NK-92 (cell line): Measurements from ENCODE around the gene NOL4L.

ENCODE experiments used
- DNase-seq: peaks from one replicate; lab custom pipeline; 2025; ENCODE audit not compliant: unreplicated experiment; lab: John Stamatoyannopoulos, UW

NOL4L gene

DNA sequence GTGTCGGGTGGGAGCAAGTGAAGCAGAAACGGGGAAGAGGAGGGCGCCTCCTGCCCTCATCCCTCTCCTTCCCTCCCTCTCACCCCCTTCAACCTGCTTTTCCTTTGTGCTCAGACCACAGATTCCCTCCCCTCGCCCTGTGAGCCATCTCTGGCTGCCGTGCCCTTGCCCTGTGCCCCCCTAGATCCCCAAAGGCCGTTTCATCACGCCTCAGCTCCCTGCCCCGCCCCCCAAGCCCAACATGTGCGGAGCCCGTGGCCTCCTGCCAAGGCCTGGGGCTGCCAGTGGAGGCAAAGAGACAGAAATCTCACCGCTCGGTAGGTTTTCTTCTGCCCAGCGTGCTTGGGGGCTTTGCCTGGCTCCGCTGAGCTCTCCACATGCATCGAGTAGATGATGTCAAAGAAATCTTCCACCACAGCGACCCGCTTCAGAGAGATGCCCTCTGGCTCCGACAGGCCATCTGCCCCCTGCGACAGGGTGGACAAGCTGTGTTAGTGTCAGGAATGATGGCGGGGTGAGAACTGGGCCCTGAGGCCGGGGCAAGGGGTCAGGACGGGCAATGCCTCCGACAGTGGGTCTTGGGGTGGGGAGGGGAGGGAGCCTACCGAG lies 57.6 kb downstream of the NOL4L start:
- DNase-seq, result no peak

DNA sequence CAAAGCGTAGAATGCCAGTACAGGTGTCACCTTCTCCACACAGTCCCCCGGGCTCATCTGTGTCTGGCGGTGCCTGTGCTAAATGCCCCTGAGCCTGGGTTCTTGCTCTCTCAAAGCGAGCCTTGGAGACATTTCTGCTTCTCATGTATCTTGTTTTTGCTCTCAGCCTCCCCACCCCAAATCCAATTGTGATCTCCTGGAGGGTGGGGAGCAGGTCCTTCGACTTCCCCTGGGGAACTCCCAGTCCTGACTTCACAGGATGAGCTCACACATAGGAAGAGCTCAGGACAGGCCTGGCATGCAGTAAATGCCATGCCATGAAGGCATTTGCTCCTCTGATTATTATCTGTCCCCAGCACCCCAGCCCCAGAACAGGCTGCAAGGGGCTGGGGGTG lies 58.1 kb downstream of the NOL4L start:
- no peak for DNase-seq

DNA sequence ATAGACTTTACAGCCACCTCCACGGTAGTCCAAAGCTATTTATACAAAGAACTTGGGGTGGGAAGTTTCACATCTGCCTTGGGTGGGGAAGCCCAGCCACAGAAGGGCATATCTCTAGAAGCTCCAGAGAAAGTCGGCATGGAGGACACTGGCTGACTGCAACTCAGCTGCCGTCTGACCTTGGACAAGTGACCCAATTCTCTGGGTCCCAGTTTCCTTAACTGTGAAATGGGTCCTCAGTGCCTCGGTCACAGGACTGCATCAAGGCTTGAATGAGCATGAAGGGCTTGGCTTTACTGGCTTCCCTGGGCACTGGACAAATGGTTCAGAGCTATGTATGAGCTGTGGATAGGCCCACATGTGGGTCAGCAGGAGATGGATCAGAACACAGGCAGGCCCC lies 58.6 kb downstream of the NOL4L start:
- no peak for DNase-seq

DNA sequence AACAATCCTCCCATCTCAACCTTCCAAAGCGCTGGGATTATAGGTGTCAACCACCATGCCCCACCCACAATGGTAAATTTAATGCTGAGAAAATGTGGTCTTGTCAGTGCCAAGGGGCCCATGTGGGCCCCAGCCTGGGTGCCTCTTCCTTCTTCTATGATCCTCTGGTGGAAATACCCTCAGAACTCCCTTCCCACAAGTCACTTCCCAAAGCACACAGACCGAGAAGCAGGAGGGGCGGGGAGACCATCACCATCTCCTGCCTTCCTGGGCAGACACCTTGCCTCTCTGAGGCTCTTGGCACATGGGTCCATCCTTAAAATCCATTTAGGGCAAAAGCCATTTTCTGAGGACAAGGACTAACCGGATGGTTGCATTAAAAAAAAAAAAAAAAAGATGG lies 59.0 kb downstream of the NOL4L start:
- DNase-seq, result no peak

GRCh38 chr20:32524829-32525501 lies 60.2 kb downstream of the NOL4L start:
- no peak for DNase-seq

DNA sequence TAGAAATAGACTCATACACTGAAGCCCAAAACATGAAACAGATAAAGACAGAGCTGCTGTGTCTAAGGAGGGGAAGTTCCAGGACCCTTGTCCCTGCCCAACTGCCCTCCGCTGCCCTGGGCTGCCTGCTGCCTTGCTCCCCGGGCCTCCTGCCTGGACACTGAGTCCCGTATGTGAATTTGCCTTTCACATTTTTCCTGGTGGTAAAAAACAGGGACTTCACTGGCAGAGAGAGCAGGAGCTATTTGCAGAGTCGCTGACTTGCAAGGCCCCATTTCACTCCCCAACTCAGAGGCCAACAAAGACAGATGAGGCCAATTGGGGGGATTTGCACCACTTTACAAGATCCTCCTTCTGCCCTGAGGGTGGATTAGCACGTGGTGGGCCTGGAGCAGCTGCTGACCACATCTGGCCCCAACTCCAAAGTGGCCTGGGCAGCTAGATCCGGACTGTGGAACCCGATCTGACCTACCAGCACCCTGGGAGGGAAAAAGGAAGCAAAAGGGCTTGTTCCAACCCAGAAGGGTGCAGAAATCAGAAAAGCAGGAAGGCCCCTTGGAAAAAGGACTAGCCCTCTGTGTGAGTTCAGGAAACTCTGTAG lies 61.4 kb downstream of the NOL4L start:
- no peak for DNase-seq

GRCh38 chr20:32522776-32523612 lies 62.1 kb downstream of the NOL4L start:
- no peak for DNase-seq

DNA sequence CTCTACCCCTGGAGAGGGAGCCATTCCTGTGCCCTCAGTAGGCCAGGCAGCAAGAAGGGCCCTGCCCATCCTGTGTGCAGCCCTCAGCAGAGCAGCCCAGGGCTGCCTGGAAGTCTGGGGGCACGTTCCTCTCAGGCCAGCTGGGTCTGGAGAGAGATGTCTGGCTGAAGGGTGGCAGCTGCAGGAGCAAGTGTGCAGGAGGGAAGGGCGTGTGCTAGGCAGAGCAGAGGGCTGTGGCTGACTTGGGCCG lies 62.7 kb downstream of the NOL4L start:
- DNase-seq, result no peak

- no peak for DNase-seq
Measured at GRCh38 chr20:32521780-32522525, 63.2 kb downstream of the NOL4L start.

- DNase-seq, result no peak
Measured at GRCh38 chr20:32520927-32521203, 64.3 kb downstream of the NOL4L start.

GRCh38 chr20:32519381-32519730 lies 65.8 kb downstream of the NOL4L start:
- DNase-seq, result no peak

DNA sequence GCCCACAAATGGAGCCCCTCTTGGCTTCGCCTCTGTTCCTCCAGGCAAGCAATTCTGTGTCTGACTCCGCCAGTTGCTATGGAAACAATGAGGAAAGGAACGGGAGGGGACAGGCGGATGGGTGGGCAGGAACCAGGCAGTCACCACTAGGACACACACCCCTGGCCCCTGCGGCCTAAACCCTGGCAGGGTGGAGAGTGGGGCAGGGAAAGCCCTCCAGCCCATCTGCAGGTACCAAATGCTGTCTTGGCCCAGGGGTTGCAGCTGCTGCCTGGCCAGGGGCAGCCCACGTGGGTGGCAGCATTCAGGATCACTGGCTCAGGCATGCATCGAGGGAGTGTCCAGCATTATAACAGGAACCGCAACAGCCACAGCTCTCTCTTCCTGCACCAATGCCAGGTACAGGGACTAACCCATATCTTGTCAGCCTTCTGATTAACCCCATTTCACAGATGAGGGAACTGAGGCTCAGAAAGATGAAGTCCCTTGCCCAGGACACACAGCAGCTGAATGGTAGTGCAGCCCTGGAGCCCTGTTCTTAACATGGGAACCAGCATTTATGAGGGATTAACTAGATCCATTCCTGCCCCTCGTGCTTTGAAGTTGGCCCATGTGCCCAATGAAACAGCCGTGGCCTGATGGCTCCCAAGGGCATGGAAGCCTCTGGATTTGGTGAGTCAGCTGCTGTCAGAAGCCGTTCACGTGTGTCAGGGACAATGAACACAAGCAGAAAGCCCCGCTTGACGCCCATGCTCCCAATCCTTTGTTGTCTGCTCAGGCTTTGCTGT lies 66.3 kb downstream of the NOL4L start:
- DNase-seq, result no peak

GRCh38 chr20:32517914-32518592 lies 67.1 kb downstream of the NOL4L start:
- DNase-seq, result no peak

DNA sequence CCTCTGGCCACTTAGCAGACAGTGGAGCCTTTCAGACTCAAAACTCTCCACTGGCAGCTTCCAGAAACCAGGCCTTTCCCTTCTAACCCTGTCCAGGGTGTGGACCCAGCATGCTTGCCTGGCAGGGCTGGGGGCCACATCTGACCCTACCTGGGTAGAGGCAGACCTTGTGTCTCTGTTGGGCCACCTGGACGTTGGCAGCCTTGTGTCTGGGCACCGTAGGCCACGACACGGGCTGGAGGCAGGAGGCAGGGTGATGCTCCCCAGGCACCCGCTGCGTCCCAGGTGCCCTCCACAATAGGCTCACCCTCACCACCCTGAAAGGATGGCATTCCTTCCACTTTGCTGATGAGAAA lies 67.6 kb downstream of the NOL4L start:
- DNase-seq, result no peak

DNA sequence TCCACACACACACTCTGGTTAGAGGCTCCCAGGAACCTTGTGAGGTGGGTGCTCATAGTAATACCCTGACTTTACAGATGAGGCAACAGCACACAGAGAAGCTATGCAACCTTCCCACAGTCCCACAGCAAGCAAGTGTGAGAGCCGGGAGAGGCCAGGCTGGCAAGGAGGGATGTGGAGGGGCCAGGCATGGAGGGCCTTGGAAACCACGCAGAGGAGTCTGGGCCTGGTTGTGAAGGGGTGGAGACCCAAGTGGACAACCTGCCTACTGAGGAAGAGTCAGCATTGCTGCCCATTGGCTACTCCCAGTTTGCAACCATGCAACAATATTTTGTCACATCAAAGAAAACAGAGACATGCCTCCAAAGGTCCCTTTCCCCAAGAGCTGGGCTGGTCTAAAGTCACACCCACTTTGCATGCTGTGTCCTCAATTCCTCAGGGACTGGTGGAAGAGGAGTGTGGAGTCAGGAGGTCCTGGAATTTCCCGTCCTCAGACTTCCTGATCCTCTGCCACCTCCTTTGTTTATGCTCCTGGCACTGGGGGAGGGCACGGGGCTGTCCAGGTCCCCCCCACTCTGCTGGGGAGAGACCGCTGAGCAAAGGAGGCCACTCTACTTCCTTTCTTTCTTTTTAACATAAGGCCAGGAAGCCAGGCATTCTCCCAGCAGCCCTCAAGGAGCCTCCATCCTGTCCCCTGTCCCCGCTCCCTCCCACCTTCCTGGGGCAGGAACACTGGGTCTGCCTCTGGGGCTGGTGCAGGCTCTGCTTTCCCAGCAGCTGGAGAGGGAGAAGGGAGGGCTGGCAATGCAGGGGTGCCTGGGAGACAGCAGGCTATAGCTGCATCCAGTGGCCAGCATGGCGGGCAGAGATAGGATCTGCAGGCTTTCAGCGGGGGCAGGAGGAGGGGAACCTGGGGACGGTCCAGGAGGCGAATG lies 68.3 kb downstream of the NOL4L start:
- DNase-seq, result no peak

- no peak for DNase-seq
Measured at GRCh38 chr20:32515631-32516101, 69.5 kb downstream of the NOL4L start.

- DNase-seq, result no peak
Measured at GRCh38 chr20:32514760-32515159, 70.4 kb downstream of the NOL4L start.

GRCh38 chr20:32513031-32513866 lies 71.9 kb downstream of the NOL4L start:
- no peak for DNase-seq

DNA sequence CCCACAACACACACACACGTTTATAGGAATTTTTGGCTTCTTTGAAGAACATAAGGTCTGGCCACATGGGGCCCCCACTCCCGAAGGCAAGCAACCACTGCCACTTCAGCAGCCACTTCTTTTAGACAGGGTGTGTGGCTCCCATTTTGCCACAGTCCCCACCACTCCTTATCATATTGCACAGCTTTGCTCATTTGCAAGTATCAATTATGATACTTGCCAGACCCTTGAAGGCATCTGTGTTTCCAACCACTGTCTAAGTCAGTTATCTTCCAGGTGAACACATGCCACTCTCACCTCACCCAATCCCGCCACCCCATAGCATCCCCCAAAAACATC lies 73.1 kb downstream of the NOL4L start:
- no peak for DNase-seq
